ENCODE results near the gene MTG1.

DNA sequence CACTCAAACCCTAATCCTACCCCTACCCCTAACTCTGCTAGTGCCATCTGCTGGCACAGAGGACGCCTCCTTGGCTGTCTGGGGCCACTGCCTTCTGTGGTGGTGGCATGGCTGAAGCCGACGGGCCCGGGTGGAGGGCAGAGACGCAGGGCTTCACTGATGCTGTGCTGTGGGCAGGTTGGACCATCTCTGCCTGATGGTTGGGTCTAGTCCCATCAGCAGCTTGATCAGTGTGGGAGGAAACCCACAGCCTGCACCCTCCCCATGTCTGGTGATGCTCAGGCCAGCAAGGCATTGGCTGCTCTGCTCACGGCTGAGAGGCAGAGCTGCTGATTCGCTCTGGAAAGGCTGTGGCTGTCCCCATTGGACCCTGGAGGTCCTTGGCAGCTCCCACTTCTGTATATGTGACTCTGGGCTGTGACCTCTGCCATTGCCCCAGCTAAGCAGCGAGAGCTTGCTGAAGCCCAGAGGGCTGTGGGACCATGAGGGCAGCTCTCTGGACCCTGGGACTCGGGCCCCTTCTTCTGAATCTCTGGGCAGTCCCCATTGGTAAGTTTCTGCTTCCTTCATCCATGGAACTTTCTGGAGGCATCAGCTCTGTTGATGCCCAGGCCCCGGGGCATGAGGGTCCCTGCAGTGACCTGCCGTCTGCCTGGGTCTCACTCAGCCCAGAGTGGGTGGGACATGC, 59.7 kb downstream of the MTG1 start, which contains the start of gene SCART1:
- TF ChIP-seq, protein P1, sequence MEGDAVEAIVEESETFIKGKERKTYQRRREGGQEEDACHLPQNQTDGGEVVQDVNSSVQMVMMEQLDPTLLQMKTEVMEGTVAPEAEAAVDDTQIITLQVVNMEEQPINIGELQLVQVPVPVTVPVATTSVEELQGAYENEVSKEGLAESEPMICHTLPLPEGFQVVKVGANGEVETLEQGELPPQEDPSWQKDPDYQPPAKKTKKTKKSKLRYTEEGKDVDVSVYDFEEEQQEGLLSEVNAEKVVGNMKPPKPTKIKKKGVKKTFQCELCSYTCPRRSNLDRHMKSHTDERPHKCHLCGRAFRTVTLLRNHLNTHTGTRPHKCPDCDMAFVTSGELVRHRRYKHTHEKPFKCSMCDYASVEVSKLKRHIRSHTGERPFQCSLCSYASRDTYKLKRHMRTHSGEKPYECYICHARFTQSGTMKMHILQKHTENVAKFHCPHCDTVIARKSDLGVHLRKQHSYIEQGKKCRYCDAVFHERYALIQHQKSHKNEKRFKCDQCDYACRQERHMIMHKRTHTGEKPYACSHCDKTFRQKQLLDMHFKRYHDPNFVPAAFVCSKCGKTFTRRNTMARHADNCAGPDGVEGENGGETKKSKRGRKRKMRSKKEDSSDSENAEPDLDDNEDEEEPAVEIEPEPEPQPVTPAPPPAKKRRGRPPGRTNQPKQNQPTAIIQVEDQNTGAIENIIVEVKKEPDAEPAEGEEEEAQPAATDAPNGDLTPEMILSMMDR (IDR thresholded peaks at IDR 0.05; ENCODE audit: insufficient read depth, low read length), result no peak
- TF ChIP-seq GABPA (IDR thresholded peaks at IDR 0.05; ENCODE audit: low read depth) (no peak), POLR2AphosphoS5 (IDR thresholded peaks at IDR 0.05; ENCODE audit: low read depth) (no peak)
- TF ChIP-seq, protein P2, sequence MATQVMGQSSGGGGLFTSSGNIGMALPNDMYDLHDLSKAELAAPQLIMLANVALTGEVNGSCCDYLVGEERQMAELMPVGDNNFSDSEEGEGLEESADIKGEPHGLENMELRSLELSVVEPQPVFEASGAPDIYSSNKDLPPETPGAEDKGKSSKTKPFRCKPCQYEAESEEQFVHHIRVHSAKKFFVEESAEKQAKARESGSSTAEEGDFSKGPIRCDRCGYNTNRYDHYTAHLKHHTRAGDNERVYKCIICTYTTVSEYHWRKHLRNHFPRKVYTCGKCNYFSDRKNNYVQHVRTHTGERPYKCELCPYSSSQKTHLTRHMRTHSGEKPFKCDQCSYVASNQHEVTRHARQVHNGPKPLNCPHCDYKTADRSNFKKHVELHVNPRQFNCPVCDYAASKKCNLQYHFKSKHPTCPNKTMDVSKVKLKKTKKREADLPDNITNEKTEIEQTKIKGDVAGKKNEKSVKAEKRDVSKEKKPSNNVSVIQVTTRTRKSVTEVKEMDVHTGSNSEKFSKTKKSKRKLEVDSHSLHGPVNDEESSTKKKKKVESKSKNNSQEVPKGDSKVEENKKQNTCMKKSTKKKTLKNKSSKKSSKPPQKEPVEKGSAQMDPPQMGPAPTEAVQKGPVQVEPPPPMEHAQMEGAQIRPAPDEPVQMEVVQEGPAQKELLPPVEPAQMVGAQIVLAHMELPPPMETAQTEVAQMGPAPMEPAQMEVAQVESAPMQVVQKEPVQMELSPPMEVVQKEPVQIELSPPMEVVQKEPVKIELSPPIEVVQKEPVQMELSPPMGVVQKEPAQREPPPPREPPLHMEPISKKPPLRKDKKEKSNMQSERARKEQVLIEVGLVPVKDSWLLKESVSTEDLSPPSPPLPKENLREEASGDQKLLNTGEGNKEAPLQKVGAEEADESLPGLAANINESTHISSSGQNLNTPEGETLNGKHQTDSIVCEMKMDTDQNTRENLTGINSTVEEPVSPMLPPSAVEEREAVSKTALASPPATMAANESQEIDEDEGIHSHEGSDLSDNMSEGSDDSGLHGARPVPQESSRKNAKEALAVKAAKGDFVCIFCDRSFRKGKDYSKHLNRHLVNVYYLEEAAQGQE (IDR thresholded peaks at IDR 0.05; ENCODE audit: insufficient replicate concordance, low read depth), result no peak

All from HL-60 (cell line).